D721Med (cell line): ENCODE measurements around the gene MAN1A2.

Experiments used
- DNase-seq: peaks from one replicate; pipeline ENCODE4 v3.0.0; 2011; ENCODE audit warnings: low spot score; ENCODE audit not compliant: insufficient read length
- FAIRE-seq: peaks from 2 replicates; lab custom pipeline; 2011; peaks lifted over from hg19 to GRCh38; lab: Jason Lieb, UNC
- CTCF ChIP-seq: IDR thresholded peaks from 2 replicates; pipeline ENCODE4 v1.5.1; 2012; ENCODE audit warnings: mild to moderate bottlenecking, control low read depth; ENCODE audit not compliant: insufficient read depth; ENCODE audit errors: missing control alignments

MAN1A2 gene

GRCh38 chr1:117568999-117569398, 201.8 kb downstream of the MAN1A2 start:
- no peak for TF ChIP-seq CTCF
- FAIRE-seq (no peak), DNase-seq (no peak)

GRCh38 chr1:117569856-117570255, 202.6 kb downstream of the MAN1A2 start:
- FAIRE-seq (no peak), DNase-seq (no peak)

GRCh38 chr1:117570988-117571409, 203.8 kb downstream of the MAN1A2 start:
- FAIRE-seq (no peak), DNase-seq (no peak)
- TF ChIP-seq CTCF = no peak

More at GRCh38 chr1:117569856-117570255, 202.6 kb downstream of the MAN1A2 start:
- no peak for TF ChIP-seq CTCF

- DNase-seq = no peak
- FAIRE-seq = no peak
Measured at GRCh38 chr1:117571496-117571895, 204.2 kb downstream of the MAN1A2 start.

GRCh38 chr1:117572546-117572945, 205.3 kb downstream of the MAN1A2 start:
- FAIRE-seq (no peak), DNase-seq (no peak)
- no peak for TF ChIP-seq CTCF

More at GRCh38 chr1:117571496-117571895, 204.2 kb downstream of the MAN1A2 start:
- TF ChIP-seq CTCF = no peak

GRCh38 chr1:117573386-117574023, 206.3 kb downstream of the MAN1A2 start:
- DNase-seq (no peak), FAIRE-seq (no peak)
- TF ChIP-seq CTCF = no peak

- no peak for TF ChIP-seq CTCF
- FAIRE-seq (no peak), DNase-seq (no peak)
Measured at GRCh38 chr1:117574161-117574835, 207.0 kb downstream of the MAN1A2 start.
